ENCODE data around the gene FAM162A. TPM values are rescaled to one million over a fixed set of nuclear protein-coding genes. Genes with fewer than 3 reads are reported as not detected.

FAM162A gene
- total RNA-seq, 1 experiment from 2014 or later, result 83.9 TPM

- no peaks in the 10 kb centered on the region for H3K9me3 Mint-ChIP-seq
- no peak for ATAC-seq
- TF ChIP-seq CDX4 (CRISPR knock-in tag; IDR thresholded peaks at IDR 0.05; ENCODE audit: borderline replicate concordance), result no peak
- no peak for TF ChIP-seq PRDM15 (CRISPR knock-in tag; IDR thresholded peaks at IDR 0.05)
- TF ChIP-seq NFATC4 (CRISPR knock-in tag; IDR thresholded peaks at IDR 0.05), result no peak
- no peak for TF ChIP-seq ATF6 (CRISPR knock-in tag; IDR thresholded peaks at IDR 0.05)
- TF ChIP-seq ERG (CRISPR knock-in tag; IDR thresholded peaks at IDR 0.05), result no peak
- no peak for TF ChIP-seq MLX (CRISPR knock-in tag; IDR thresholded peaks at IDR 0.05)
- no peak for TF ChIP-seq ELF4 (CRISPR knock-in tag; IDR thresholded peaks at IDR 0.05; ENCODE audit: low read depth)
- no peak for TF ChIP-seq JUN (CRISPR knock-in tag; IDR thresholded peaks at IDR 0.05)
- no peak for TF ChIP-seq ATF2 (CRISPR knock-in tag; IDR thresholded peaks at IDR 0.05; ENCODE audit: borderline replicate concordance, low read depth)
- no peak for TF ChIP-seq ZNF281 (CRISPR knock-in tag; IDR thresholded peaks at IDR 0.05)
- H3K4me1 Mint-ChIP-seq, result peaks cover 4% of the 10 kb centered on the region
- H3K36me3 Mint-ChIP-seq, result peaks cover 24% of the 10 kb centered on the region
- no peak overlapping the region for H3K4me3 Mint-ChIP-seq
- CTCF ChIA-PET, result interaction anchor here (3.2 kb wide), 1 partner anchor 257 kb away, joined by 13 read pairs; no protein-coding TSS in a partner anchor
- no peak for DNase-seq (ENCODE audit: low spot score)
- H3K27ac Mint-ChIP-seq, result no peak overlapping the region
- no peaks in the 10 kb centered on the region for H3K27me3 Mint-ChIP-seq (ENCODE audit: low read depth)
- POLR2A ChIA-PET, result no interaction called here
Measured at GRCh38 chr3:122358703-122359032, 25.3 kb upstream of the FAM162A start.

- Mint-ChIP-seq H3K4me1 (peaks cover 4% of the 10 kb centered on the region), H3K27me3 (ENCODE audit: low read depth) (no peaks in the 10 kb centered on the region), H3K27ac (no peak overlapping the region), H3K4me3 (no peak overlapping the region), H3K36me3 (peaks cover 42% of the 10 kb centered on the region), H3K9me3 (no peaks in the 10 kb centered on the region)
- CTCF ChIA-PET, result interaction anchor here (1.8 kb wide), 1 partner anchor 317 kb away, joined by 3 read pairs; no protein-coding TSS in a partner anchor
- DNase-seq (ENCODE audit: low spot score) (no peak), ATAC-seq (no peak)
- POLR2A ChIA-PET, result interaction anchor here (0.7 kb wide), 1 partner anchor 1134 kb away, joined by 3 read pairs; no protein-coding TSS in a partner anchor
- TF ChIP-seq PRDM15 (CRISPR knock-in tag; IDR thresholded peaks at IDR 0.05) (no peak), HMGA2 (CRISPR knock-in tag; IDR thresholded peaks at IDR 0.05) (no peak), CREB1 (CRISPR knock-in tag; IDR thresholded peaks at IDR 0.05) (no peak), GABPB1 (CRISPR knock-in tag; IDR thresholded peaks at IDR 0.05) (no peak), CTCF (IDR thresholded peaks at IDR 0.05) (no peak), MLX (CRISPR knock-in tag; IDR thresholded peaks at IDR 0.05) (no peak)
Measured at GRCh38 chr3:122362026-122362425, 22.0 kb upstream of the FAM162A start.

Measured in WTC11 (cell line).